Activated gamma-delta T cell (primary cell): Measurements from ENCODE around the gene DHX40.
"Not testable (repeated sequence)": the region's sequence is repeated elsewhere in the genome, so short reads cannot be mapped to it uniquely, and the experiment has no call there.

Experiments used
- DNase-seq: peaks from one replicate; lab custom pipeline; 2025; lab: John Stamatoyannopoulos, UW

The DHX40 gene

GRCh38 chr17:59631276-59631675, 65.9 kb downstream of the DHX40 start:
- DNase-seq, result no peak

- DNase-seq, result no peak
Observed at GRCh38 chr17:59632398-59632797, 67.0 kb downstream of the DHX40 start.

- no peak for DNase-seq
Observed at GRCh38 chr17:59633658-59634359, 68.4 kb downstream of the DHX40 start.

- no peak for DNase-seq
Observed at GRCh38 chr17:59634632-59635541, 69.5 kb downstream of the DHX40 start.

GRCh38 chr17:59637611-59638310, 72.4 kb downstream of the DHX40 start:
- DNase-seq, result no peak

- no peak for DNase-seq
Observed at GRCh38 chr17:59638553-59638952, 73.1 kb downstream of the DHX40 start.

GRCh38 chr17:59641799-59642484, 76.5 kb downstream of the DHX40 start:
- DNase-seq, result no peak

GRCh38 chr17:59642565-59642964, 77.2 kb downstream of the DHX40 start:
- DNase-seq, result no peak

- DNase-seq, result no peak
Observed at GRCh38 chr17:59643159-59644140, 78.0 kb downstream of the DHX40 start.

GRCh38 chr17:59647288-59647687, 81.9 kb downstream of the DHX40 start:
- no peak for DNase-seq

GRCh38 chr17:59649886-59650285, 84.5 kb downstream of the DHX40 start:
- no peak for DNase-seq

- no peak for DNase-seq
Observed at GRCh38 chr17:59650642-59651041, 85.2 kb downstream of the DHX40 start.

GRCh38 chr17:59651346-59651745, 85.9 kb downstream of the DHX40 start:
- DNase-seq, result no peak

GRCh38 chr17:59652119-59652518, 86.7 kb downstream of the DHX40 start:
- DNase-seq, result no peak

GRCh38 chr17:59656624-59657023, 91.2 kb downstream of the DHX40 start:
- DNase-seq, result not testable (repeated sequence)
